SHP77 (cell line): ENCODE measurements around the gene PHACTR1.

Source experiments
- DNase-seq, 2 experiments: peaks; one replicate each; lab custom pipeline; 2025; lab: John Stamatoyannopoulos, UW

The PHACTR1 gene

GRCh38 chr6:13071550-13072345 is 355.2 kb downstream of the PHACTR1 start:
- DNase-seq = no peak

GRCh38 chr6:13072686-13073347 is 356.2 kb downstream of the PHACTR1 start:
- DNase-seq = no peak

GRCh38 chr6:13074415-13075140 is 358.0 kb downstream of the PHACTR1 start:
- DNase-seq = no peak

GRCh38 chr6:13075141-13075845 is 358.7 kb downstream of the PHACTR1 start:
- no peak for DNase-seq

GRCh38 chr6:13076575-13076974 is 360.0 kb downstream of the PHACTR1 start:
- DNase-seq = no peak

- DNase-seq = no peak
Observed at GRCh38 chr6:13077117-13077516, 360.6 kb downstream of the PHACTR1 start.

GRCh38 chr6:13079096-13079723 is 362.6 kb downstream of the PHACTR1 start:
- DNase-seq = no peak

GRCh38 chr6:13080462-13081188 is 364.1 kb downstream of the PHACTR1 start:
- no peak for DNase-seq

GRCh38 chr6:13081189-13081563 is 364.6 kb downstream of the PHACTR1 start:
- DNase-seq = no peak

GRCh38 chr6:13089296-13089994 is 372.9 kb downstream of the PHACTR1 start:
- no peak for DNase-seq

- DNase-seq = no peak
Observed at GRCh38 chr6:13091192-13091591, 374.6 kb downstream of the PHACTR1 start.

- no peak for DNase-seq
Observed at GRCh38 chr6:13094781-13095425, 378.3 kb downstream of the PHACTR1 start.

- no peak for DNase-seq
Observed at GRCh38 chr6:13096084-13096483, 379.5 kb downstream of the PHACTR1 start.

- DNase-seq = no peak
Observed at GRCh38 chr6:13097454-13097853, 380.9 kb downstream of the PHACTR1 start.

- no peak for DNase-seq
Observed at GRCh38 chr6:13098006-13098405, 381.4 kb downstream of the PHACTR1 start.

- DNase-seq = no peak
Observed at GRCh38 chr6:13098793-13099570, 382.4 kb downstream of the PHACTR1 start.

- no peak for DNase-seq
Observed at GRCh38 chr6:13099771-13100170, 383.2 kb downstream of the PHACTR1 start.

- DNase-seq = no peak
Observed at GRCh38 chr6:13101409-13101808, 384.8 kb downstream of the PHACTR1 start.

- DNase-seq = no peak
Observed at GRCh38 chr6:13101985-13102384, 385.4 kb downstream of the PHACTR1 start.
